GM12878 (cell line): Measurements from ENCODE around the gene USP50. TPM values are rescaled to one million over a fixed set of nuclear protein-coding genes. Genes with fewer than 3 reads are reported as not detected.
"Not testable (repeated sequence)": the region's sequence is repeated elsewhere in the genome, so short reads cannot be mapped to it uniquely, and the experiment has no call there.

Source experiments
- ATAC-seq: fragments of 200-7000 bp; cut with Tn5 transposase; 3 replicates; pipeline ENCODE4 v1.9.1; 2020; ENCODE audit warnings: mild to moderate bottlenecking, moderate library complexity
- BruUV-seq: library from RNA; stranded (reverse); fragments of 400-500 nt; replicated peaks from 2 replicates; lab custom pipeline; 2021; lab: Mats Ljungman, UMichigan
- CTCF ChIA-PET: fragments of 300-600 bp; sonication (Branson Sonifier 250); formaldehyde crosslinking; extraction: SDS; loops from one replicate; lab custom pipeline; 2021; ENCODE audit warnings: inconsistent platforms; lab: Yijun Ruan, JAX
- POLR2A ChIA-PET: fragments of 350-600 bp; formaldehyde crosslinking; extraction: SDS; loops from one replicate; lab custom pipeline; 2021; ENCODE audit warnings: inconsistent platforms; lab: Charles Lee
- RAD21 ChIA-PET: fragments of 300-600 bp; sonication (Branson Sonifier 250); formaldehyde crosslinking; loops from one replicate; lab custom pipeline; 2023; ENCODE audit warnings: antibody characterized with exemption; ENCODE audit not compliant: unreplicated experiment; lab: Charles Lee
- SMC1A ChIA-PET: fragments of 300-600 bp; sonication (Branson Sonifier 250); formaldehyde crosslinking; loops from one replicate; lab custom pipeline; 2023; ENCODE audit not compliant: unreplicated experiment, uncharacterized antibody; lab: Charles Lee
- DNase-seq: peaks from one replicate; pipeline ENCODE4 v3.0.0-alpha.2; 2011; ENCODE audit warnings: low read depth, low spot score
- FAIRE-seq: peaks from 3 replicates; lab custom pipeline; 2011; peaks lifted over from hg19 to GRCh38; lab: Jason Lieb, UNC
- H2AFZ ChIP-seq: 2 replicates; pipeline ENCODE4 v1.6.0; 2011; ENCODE audit warnings: low read depth, low read length, control low read depth; ENCODE audit not compliant: control insufficient read depth
- H3K27ac ChIP-seq: 2 replicates; pipeline ENCODE4 v1.5.1; 2011; ENCODE audit warnings: control low read depth; ENCODE audit not compliant: control insufficient read depth, insufficient read depth
- H3K27me3 ChIP-seq, 2 experiments: replicated peaks in 1 of 2; 2 replicates each; pipeline versions ENCODE4 v1.6.0 to v1.6.1; 2011; ENCODE audit warnings: low read length in 1 of 2; ENCODE audit not compliant: control insufficient read depth in 2 of 2, insufficient read depth in 2 of 2
- H3K36me3 ChIP-seq, 2 experiments: 2 replicates each; pipeline ENCODE4 v1.5.1; 2011; ENCODE audit warnings: low read length in 1 of 2; ENCODE audit not compliant: control insufficient read depth in 2 of 2, insufficient read depth in 2 of 2
- H3K4me1 ChIP-seq: 2 replicates; pipeline ENCODE4 v1.6.1; 2011; ENCODE audit warnings: mild to moderate bottlenecking, low read length, moderate library complexity, mixed read lengths; ENCODE audit not compliant: control insufficient read depth, insufficient read depth
- H3K4me2 ChIP-seq: 2 replicates; pipeline ENCODE4 v1.6.0; 2011; ENCODE audit warnings: control low read depth; ENCODE audit not compliant: control insufficient read depth, insufficient read depth
- H3K4me3 ChIP-seq: fragments of 200-600 bp; sonication (generic); 2 replicates; pipeline ENCODE4 v1.5.1; 2016
- H3K79me2 ChIP-seq: 2 replicates; pipeline ENCODE4 v1.6.0; 2011; ENCODE audit warnings: low read length; ENCODE audit not compliant: control insufficient read depth, insufficient read depth
- H3K9ac ChIP-seq: 2 replicates; pipeline ENCODE4 v1.8.0; 2011; ENCODE audit warnings: low read length, control low read depth, mixed read lengths; ENCODE audit not compliant: control insufficient read depth, insufficient read depth
- H3K9me3 ChIP-seq: replicated peaks from 3 replicates; pipeline ENCODE4 v1.5.1; 2011; ENCODE audit warnings: mild to moderate bottlenecking, low read length; ENCODE audit not compliant: control insufficient read depth, insufficient read depth
- H4K20me1 ChIP-seq: 2 replicates; pipeline ENCODE4 v1.6.0; 2011; ENCODE audit not compliant: control insufficient read depth, insufficient read depth
- BHLHE40 ChIP-seq, 2 experiments: fragments of 450-650 bp in 1 of 2; IDR thresholded peaks; 2 replicates each; pipeline ENCODE4 v1.6.1; 2011 to 2017; ENCODE audit warnings: low read depth in 2 of 2, borderline replicate concordance in 1 of 2, improper control_type of control experiment in 1 of 2, low read length in 1 of 2, mild to moderate bottlenecking in 1 of 2
- POLR2AphosphoS2 ChIP-seq: IDR thresholded peaks from 2 replicates; pipeline ENCODE4 v1.6.1; 2011; ENCODE audit warnings: low read depth, mild to moderate bottlenecking, low read length, improper control_type of control experiment, moderate library complexity
- WGBS: methylation state at CpG from one replicate; pipeline ENCODE4 v1.1.6; 2016; ENCODE audit warnings: low lambda C conversion rate; ENCODE audit not compliant: insufficient replicate concordance, insufficient coverage; ENCODE audit errors: missing lambda C conversion rate; 5-methylcytosine and 5-hydroxymethylcytosine counted together
- in situ Hi-C: fragments of 300-500 bp; cut with MboI; formaldehyde crosslinking; loops from 9 replicates; pipeline ENCODE4 v1.14.3; 2018; ENCODE audit warnings: mixed read lengths
- intact Hi-C: fragments of 100-400 bp; cut with micrococcal nuclease; formaldehyde crosslinking; loops from one replicate; pipeline ENCODE4 v1.14.2; 2022; ENCODE audit not compliant: unreplicated experiment
- polyA plus RNA-seq, 11 experiments: library from polyadenylated mRNA; depleted of rRNA in 4 of 11; unstranded in 6 of 11; stranded (reverse) in 5 of 11; fragments of >200 nt; fragmentation: Nextera tagmentation in 4 of 11; fragmentation: Illumina TruSeq in 1 of 11; extraction: Ambion mirVana in 4 of 11; extraction: Trizol in 1 of 11; gene quantifications; 1 replicate in 1 of 11; 2 replicates in 10 of 11; pipeline versions ENCODE4 v1.2.1 to v1.2.3, GENCODE V29; 2011 to 2016; ENCODE audit warnings: inconsistent platforms in 2 of 11, missing spikeins in 2 of 11, low read depth in 1 of 11
- total RNA-seq, 4 experiments: library from RNA; depleted of rRNA in 3 of 4; stranded (reverse); fragments of >200 nt in 3 of 4; fragmentation: Illumina TruSeq in 1 of 4; extraction: Trizol in 1 of 4; gene quantifications; 2 replicates each; pipeline versions ENCODE4 v1.2.1 to v1.2.3, GENCODE V29; 2013 to 2021

Gene USP50
- total and polyA plus RNA-seq, 10 of the 15 experiments (the other 5 are each of a cell fraction or from before 2014, with no cell fraction given): 0.15 to 0.21 (median 0.19) TPM; not detected in 7

GRCh38 chr15:50573842-50574241 lies 27.4 kb upstream of the USP50 start:
- peaks cover 3 to 26% of the 10 kb centered on the region in 2 experiments; a peak in 3 of 4 replicates for H3K36me3 ChIP-seq
- DNase-seq, ATAC-seq, H2AFZ ChIP-seq, H3K27ac ChIP-seq, H3K27me3 ChIP-seq, H3K4me1 ChIP-seq, BruUV-seq, POLR2A ChIA-PET, H3K9ac ChIP-seq, H4K20me1 ChIP-seq, in situ Hi-C loops, H3K9me3 ChIP-seq, FAIRE-seq, H3K79me2 ChIP-seq, RAD21 ChIA-PET, H3K4me2 ChIP-seq, intact Hi-C loops, H3K4me3 ChIP-seq: not testable (repeated sequence)
- SMC1A ChIA-PET: interaction anchor here (0.6 to 1.0 kb wide), 2 partner anchors 162 to 302 kb away, joined by 3 read pairs; no protein-coding TSS in a partner anchor
- CTCF ChIA-PET: interaction anchor here (0.9 to 1.7 kb wide), 3 partner anchors 9 to 302 kb away, joined by 3 to 4 read pairs (median 3); no protein-coding TSS in a partner anchor
- 98% methylated on average over 4 of the region's 5 CpGs for WGBS

- no peak overlapping the region for H3K4me2 ChIP-seq
- H3K4me1 ChIP-seq: no peaks in the 10 kb centered on the region
- H3K79me2 ChIP-seq: no peaks in the 10 kb centered on the region
- intact Hi-C loops (no loop called here), in situ Hi-C loops (no loop called here)
- DNase-seq (no peak), ATAC-seq (no peak), FAIRE-seq (peak; percentile 31)
- H3K9me3 ChIP-seq: no peaks in the 10 kb centered on the region
- ChIA-PET RAD21 (no interaction called here), CTCF (interaction anchor here (1.1 kb wide), 1 partner anchor 112 kb away, joined by 3 read pairs; no protein-coding TSS in a partner anchor), SMC1A (interaction anchor here (1.2 kb wide), 1 partner anchor 18 kb away, joined by 3 read pairs; no protein-coding TSS in a partner anchor), POLR2A (interaction anchor here (0.5 kb wide), 1 partner anchor 114 kb away, joined by 9 read pairs; no protein-coding TSS in a partner anchor)
- no peak overlapping the region for H3K9ac ChIP-seq
- H2AFZ ChIP-seq: no peak overlapping the region
- H3K4me3 ChIP-seq: no peak overlapping the region
- TF ChIP-seq POLR2AphosphoS2 (no peak), BHLHE40 (IDR thresholded peaks at IDR 0.05; ENCODE audit: borderline replicate concordance in 1 of 2, low read depth in 2 of 2, low read length in 1 of 2) (no peak)
- H3K27me3 ChIP-seq: no peaks in the 10 kb centered on the region
- 100% methylated on average over 4 of the region's 4 CpGs for WGBS
- H4K20me1 ChIP-seq: no peaks in the 10 kb centered on the region
- BruUV-seq: no TSS peak
- H3K27ac ChIP-seq: no peak overlapping the region
- H3K36me3 ChIP-seq: peaks cover 0 to 22% of the 10 kb centered on the region in 2 experiments; a peak in 3 of 4 replicates
Observed at GRCh38 chr15:50563756-50564155, 17.3 kb upstream of the USP50 start.
